Measurements from ENCODE around the gene NEK7.

DNA sequence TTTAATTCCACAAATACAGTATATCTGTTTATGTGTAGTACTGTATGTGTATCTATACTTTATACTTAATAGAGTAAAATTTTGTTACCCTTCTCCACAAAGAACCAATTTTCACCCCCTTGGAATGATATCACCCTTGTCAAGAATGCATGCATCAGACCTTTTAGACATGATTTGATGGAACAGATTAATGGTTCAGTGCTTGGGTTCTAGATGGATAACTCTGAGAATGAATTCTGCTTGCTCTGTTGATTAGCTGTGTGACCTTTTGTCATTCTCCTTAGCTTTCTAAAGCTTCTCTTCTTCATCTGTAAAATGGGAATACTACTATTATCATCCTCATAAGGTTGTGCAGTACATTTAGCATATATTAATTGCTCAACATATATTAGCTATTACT lies 105.1 kb downstream of the NEK7 start:
- TF ChIP-seq, protein P1, sequence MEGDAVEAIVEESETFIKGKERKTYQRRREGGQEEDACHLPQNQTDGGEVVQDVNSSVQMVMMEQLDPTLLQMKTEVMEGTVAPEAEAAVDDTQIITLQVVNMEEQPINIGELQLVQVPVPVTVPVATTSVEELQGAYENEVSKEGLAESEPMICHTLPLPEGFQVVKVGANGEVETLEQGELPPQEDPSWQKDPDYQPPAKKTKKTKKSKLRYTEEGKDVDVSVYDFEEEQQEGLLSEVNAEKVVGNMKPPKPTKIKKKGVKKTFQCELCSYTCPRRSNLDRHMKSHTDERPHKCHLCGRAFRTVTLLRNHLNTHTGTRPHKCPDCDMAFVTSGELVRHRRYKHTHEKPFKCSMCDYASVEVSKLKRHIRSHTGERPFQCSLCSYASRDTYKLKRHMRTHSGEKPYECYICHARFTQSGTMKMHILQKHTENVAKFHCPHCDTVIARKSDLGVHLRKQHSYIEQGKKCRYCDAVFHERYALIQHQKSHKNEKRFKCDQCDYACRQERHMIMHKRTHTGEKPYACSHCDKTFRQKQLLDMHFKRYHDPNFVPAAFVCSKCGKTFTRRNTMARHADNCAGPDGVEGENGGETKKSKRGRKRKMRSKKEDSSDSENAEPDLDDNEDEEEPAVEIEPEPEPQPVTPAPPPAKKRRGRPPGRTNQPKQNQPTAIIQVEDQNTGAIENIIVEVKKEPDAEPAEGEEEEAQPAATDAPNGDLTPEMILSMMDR (IDR thresholded peaks at IDR 0.05) = no peak
- TF ChIP-seq POLR2A (IDR thresholded peaks at IDR 0.05) = no peak

All from uterus (tissue), 2 donors.